Astrocyte (in vitro differentiated cells and primary cell): ENCODE results near the gene IFT27.

ENCODE experiments used
- CTCF ChIP-seq: IDR thresholded peaks from 2 replicates; pipeline ENCODE4 v1.5.1; 2011; ENCODE audit warnings: low read depth, mild to moderate bottlenecking, inconsistent platforms, low read length, moderate library complexity; ENCODE audit not compliant: insufficient read depth
- EZH2 ChIP-seq: IDR thresholded peaks from 2 replicates; pipeline ENCODE4 v1.6.1; 2012; ENCODE audit warnings: mild to moderate bottlenecking, low read length, inconsistent platforms; ENCODE audit not compliant: insufficient read depth

- TF ChIP-seq EZH2: no peak
- no peak for TF ChIP-seq CTCF
Observed at GRCh38 chr22:36815558-36816338, 39.8 kb upstream of the IFT27 start.
